ENCODE measurements around the gene ESRRG.

Gene ESRRG

GRCh38 chr1:216731562-216731961 is 8.3 kb upstream of the ESRRG start:
- no peak overlapping the region for H3K4me2 ChIP-seq (ENCODE audit: low read depth, low read length)
- H4K20me1 ChIP-seq (ENCODE audit: insufficient read depth, low read length): no peaks in the 10 kb centered on the region
- no peak overlapping the region for H3K4me3 ChIP-seq (ENCODE audit: low read length)
- H3K4me1 ChIP-seq (ENCODE audit: low read length): no peaks in the 10 kb centered on the region
- TF ChIP-seq EZH2 (optimal IDR thresholded peaks at IDR 0.05; ENCODE audit: low read depth, low read length): no peak
- TF ChIP-seq, protein P1, sequence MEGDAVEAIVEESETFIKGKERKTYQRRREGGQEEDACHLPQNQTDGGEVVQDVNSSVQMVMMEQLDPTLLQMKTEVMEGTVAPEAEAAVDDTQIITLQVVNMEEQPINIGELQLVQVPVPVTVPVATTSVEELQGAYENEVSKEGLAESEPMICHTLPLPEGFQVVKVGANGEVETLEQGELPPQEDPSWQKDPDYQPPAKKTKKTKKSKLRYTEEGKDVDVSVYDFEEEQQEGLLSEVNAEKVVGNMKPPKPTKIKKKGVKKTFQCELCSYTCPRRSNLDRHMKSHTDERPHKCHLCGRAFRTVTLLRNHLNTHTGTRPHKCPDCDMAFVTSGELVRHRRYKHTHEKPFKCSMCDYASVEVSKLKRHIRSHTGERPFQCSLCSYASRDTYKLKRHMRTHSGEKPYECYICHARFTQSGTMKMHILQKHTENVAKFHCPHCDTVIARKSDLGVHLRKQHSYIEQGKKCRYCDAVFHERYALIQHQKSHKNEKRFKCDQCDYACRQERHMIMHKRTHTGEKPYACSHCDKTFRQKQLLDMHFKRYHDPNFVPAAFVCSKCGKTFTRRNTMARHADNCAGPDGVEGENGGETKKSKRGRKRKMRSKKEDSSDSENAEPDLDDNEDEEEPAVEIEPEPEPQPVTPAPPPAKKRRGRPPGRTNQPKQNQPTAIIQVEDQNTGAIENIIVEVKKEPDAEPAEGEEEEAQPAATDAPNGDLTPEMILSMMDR (IDR thresholded peaks at IDR 0.05; ENCODE audit: low read length): no peak
- no peaks in the 10 kb centered on the region for H3K9me2 ChIP-seq (replicated peaks; ENCODE audit: insufficient read depth, low read length)
- H3K9me3 ChIP-seq (replicated peaks; ENCODE audit: insufficient read depth, low read length): no peaks in the 10 kb centered on the region
- H3K27me3 ChIP-seq (replicated peaks; ENCODE audit: insufficient read depth, low read length): no peaks in the 10 kb centered on the region
- no peak overlapping the region for H3K27ac ChIP-seq (ENCODE audit: low read length)
- DNase-seq: no peak
- no peak overlapping the region for H3K9ac ChIP-seq (ENCODE audit: low read length)
- no peaks in the 10 kb centered on the region for H3F3A ChIP-seq (ENCODE audit: insufficient read depth, low read length)
- H3K36me3 ChIP-seq (replicated peaks; ENCODE audit: insufficient read depth, low read length): no peaks in the 10 kb centered on the region
- H2AFZ ChIP-seq (ENCODE audit: low read length): no peak overlapping the region
- H3K79me2 ChIP-seq (ENCODE audit: low read length): no peaks in the 10 kb centered on the region

DNA sequence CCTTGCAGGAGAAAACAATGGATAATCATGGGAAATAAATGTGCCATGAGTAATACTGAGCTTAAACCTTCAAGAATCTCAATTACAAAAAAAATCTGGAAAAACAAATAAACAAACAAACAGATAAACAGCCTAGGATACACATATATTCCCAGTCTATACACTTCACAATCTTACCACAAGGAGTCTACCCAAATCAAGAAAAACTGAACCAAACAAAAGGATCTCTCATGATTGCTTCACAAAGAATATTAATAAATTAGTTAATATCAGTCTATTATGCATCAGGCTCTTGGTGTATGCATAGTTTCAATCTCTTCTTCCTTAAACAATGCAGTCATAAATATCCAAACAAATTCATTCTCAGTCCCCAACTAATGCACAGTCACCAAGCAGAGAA is 3.2 kb upstream of the ESRRG start:
- Histone ChIP-seq H3K4me2 (ENCODE audit: low read depth, low read length) (no peak overlapping the region), H3K4me3 (ENCODE audit: low read length) (no peak overlapping the region), H4K20me1 (ENCODE audit: insufficient read depth, low read length) (no peaks in the 10 kb centered on the region), H2AFZ (ENCODE audit: low read length) (no peak overlapping the region), H3K27me3 (replicated peaks; ENCODE audit: insufficient read depth, low read length) (no peaks in the 10 kb centered on the region), H3K9me2 (replicated peaks; ENCODE audit: insufficient read depth, low read length) (no peaks in the 10 kb centered on the region), H3F3A (ENCODE audit: insufficient read depth, low read length) (peaks cover 12% of the 10 kb centered on the region), H3K9me3 (replicated peaks; ENCODE audit: insufficient read depth, low read length) (no peaks in the 10 kb centered on the region), H3K27ac (ENCODE audit: low read length) (no peak overlapping the region), H3K79me2 (ENCODE audit: low read length) (no peaks in the 10 kb centered on the region), H3K4me1 (ENCODE audit: low read length) (no peaks in the 10 kb centered on the region), H3K36me3 (replicated peaks; ENCODE audit: insufficient read depth, low read length) (no peaks in the 10 kb centered on the region), H3K9ac (ENCODE audit: low read length) (no peak overlapping the region)
- no peak for TF ChIP-seq EZH2phosphoT487 (IDR thresholded peaks at IDR 0.05; ENCODE audit: low read length)
- TF ChIP-seq, protein P1 (IDR thresholded peaks at IDR 0.05; ENCODE audit: low read length): peak; percentile 9; the same call in 1 of the 2 replicates
- DNase-seq: no peak

DNA sequence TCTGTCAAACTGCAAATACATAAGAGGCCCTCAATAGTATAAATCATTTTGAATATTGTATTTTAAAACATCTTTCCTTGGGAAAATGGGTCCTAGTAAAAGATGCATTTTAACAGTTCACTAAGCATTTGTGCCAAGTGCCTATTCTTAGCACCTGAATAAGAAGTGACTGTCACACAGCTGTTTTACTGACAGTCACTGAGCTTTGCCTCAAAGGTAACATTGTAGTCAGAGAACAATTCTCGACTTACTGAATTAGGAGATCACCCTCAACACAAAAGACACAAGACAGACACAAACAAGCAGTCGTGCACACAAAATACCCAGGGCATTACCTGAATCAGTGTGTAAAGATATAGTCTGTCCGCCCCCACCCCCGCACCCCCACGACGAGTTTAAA is 408 bp downstream of the ESRRG start:
- DNase-seq: peak; percentile 46
- peak overlapping the region; percentile 33; the same call in 1 of the 2 replicates for H3K9ac ChIP-seq (ENCODE audit: low read length)
- H3K9me2 ChIP-seq (replicated peaks; ENCODE audit: insufficient read depth, low read length): no peaks in the 10 kb centered on the region
- H3K4me1 ChIP-seq (ENCODE audit: low read length): 0 out of 2 replicates have a peak, but pooled peaks cover 3% of the 10 kb centered on the region
- H3K9me3 ChIP-seq (replicated peaks; ENCODE audit: insufficient read depth, low read length): no peaks in the 10 kb centered on the region
- TF ChIP-seq, protein P1 (IDR thresholded peaks at IDR 0.05; ENCODE audit: low read length): no peak
- TF ChIP-seq EZH2phosphoT487 (IDR thresholded peaks at IDR 0.05; ENCODE audit: low read length) (no peak), EZH2 (optimal IDR thresholded peaks at IDR 0.05; ENCODE audit: low read depth, low read length) (no peak)
- H3K4me2 ChIP-seq (ENCODE audit: low read depth, low read length): peak overlapping the region; percentile 88
- no peaks in the 10 kb centered on the region for H3K36me3 ChIP-seq (replicated peaks; ENCODE audit: insufficient read depth, low read length)
- H3K27me3 ChIP-seq (replicated peaks; ENCODE audit: insufficient read depth, low read length): no peaks in the 10 kb centered on the region
- no peaks in the 10 kb centered on the region for H3K79me2 ChIP-seq (ENCODE audit: low read length)
- peak overlapping the region; percentile 81 for H2AFZ ChIP-seq (ENCODE audit: low read length)
- no peaks in the 10 kb centered on the region for H4K20me1 ChIP-seq (ENCODE audit: insufficient read depth, low read length)
- H3F3A ChIP-seq (ENCODE audit: insufficient read depth, low read length): peaks cover 14% of the 10 kb centered on the region
- H3K4me3 ChIP-seq (ENCODE audit: low read length): peak overlapping the region; percentile 65
- peak overlapping the region; percentile 30; the same call in 1 of the 2 replicates for H3K27ac ChIP-seq (ENCODE audit: low read length)

All from MM.1S (cell line).